GM12872 (cell line): ENCODE data around the gene PPP2R5C.

Source experiments
- TF ChIP-seq, protein P1 (sequence below): IDR thresholded peaks from 3 replicates; pipeline ENCODE4 v1.5.1; 2011; ENCODE audit warnings: low read depth, mild to moderate bottlenecking, low read length, moderate library complexity; ENCODE audit not compliant: insufficient read depth

The PPP2R5C gene

DNA sequence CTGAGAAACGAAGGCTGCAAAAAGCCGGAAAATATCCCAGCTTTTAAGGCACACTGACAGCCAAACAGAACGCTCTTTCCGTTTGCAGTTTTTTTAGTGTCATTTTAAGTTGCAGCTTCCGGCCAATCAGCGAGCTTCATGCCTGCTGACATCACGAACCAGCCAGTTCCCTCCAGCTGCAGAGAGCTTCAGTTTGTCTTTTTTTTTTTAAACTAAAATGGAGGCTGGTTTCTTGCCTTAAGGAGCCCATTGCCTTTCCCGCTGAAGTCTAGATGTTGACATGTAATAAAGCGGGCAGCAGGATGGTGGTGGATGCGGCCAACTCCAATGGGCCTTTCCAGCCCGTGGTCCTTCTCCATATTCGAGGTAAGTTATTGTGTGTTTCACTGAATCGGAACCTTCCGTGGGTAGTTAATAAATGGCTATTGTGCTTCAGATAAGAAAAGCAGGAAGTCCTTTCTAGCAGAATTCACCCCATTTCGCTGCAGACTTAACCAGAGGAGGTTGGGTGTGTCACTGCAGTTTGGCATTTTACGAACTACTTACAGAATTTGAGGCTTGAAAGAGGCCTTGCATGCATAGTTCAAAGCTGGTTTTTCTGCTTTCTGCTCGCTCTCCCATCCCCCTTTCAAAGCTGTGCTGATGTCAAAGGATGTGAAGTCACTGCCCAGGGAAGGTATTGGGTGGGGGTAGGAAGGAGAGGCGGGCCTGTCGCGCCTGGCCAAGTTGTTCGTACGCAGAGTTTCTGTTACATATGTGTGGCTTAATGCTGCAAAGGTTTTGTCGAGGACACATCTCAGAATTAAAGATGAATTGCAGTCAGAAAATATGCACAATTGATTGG, 48.4 kb downstream of the PPP2R5C start:
- TF ChIP-seq, protein P1, sequence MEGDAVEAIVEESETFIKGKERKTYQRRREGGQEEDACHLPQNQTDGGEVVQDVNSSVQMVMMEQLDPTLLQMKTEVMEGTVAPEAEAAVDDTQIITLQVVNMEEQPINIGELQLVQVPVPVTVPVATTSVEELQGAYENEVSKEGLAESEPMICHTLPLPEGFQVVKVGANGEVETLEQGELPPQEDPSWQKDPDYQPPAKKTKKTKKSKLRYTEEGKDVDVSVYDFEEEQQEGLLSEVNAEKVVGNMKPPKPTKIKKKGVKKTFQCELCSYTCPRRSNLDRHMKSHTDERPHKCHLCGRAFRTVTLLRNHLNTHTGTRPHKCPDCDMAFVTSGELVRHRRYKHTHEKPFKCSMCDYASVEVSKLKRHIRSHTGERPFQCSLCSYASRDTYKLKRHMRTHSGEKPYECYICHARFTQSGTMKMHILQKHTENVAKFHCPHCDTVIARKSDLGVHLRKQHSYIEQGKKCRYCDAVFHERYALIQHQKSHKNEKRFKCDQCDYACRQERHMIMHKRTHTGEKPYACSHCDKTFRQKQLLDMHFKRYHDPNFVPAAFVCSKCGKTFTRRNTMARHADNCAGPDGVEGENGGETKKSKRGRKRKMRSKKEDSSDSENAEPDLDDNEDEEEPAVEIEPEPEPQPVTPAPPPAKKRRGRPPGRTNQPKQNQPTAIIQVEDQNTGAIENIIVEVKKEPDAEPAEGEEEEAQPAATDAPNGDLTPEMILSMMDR = no peak

DNA sequence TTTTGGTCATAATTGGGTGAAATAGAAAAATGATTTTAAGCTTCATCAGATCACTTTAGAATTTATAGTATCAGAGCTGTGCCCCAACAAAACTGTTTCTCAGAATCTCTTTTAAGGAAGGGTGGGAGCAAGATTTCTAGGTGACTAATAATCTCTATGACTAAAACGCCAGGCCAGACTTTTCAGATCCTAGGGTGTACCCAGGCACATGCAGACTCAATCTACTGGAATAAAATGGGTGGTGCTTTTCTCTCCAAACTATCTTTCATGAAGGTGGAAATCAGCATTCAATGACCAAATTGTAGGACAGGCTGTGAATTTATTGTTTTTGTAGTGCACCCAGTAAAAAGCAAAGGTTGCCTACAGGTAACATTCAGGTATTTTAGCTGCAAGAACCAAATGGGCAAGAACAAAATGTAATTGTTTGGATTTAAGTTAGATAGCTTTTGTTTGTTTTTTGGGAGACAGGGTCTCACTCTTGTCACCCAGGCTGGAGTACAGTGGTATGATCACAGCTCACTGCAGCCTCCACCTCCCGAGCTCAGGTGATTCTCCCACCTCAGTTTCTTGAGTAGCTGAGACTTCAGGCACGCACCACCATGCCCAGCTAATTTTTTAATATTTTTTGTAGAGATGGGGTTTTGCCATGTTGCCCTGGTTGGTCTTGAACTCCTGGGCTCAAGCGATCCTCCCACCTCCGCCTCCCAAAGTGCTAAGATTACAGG, 49.5 kb downstream of the PPP2R5C start:
- TF ChIP-seq, protein P1 = no peak

DNA sequence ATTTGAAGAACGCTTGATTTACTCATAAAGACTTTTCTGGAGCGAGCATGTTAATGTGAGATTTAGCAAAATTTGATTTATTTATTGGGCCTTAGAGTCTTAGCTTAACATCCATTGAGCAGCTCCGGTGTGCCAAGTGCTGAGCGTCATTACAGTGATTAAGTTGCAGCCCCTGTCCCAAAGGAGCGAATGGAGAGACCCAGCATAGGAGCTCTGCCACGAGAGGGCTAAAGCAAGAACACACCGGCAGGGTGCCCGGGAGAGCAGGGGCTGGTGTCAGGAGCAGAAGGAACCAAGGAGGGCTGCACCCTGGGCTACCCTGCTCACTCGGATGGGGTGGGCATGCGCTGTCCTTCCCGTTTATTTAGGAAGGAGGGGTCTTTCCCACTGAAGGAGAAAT, 50.6 kb downstream of the PPP2R5C start:
- TF ChIP-seq, protein P1 = no peak

DNA sequence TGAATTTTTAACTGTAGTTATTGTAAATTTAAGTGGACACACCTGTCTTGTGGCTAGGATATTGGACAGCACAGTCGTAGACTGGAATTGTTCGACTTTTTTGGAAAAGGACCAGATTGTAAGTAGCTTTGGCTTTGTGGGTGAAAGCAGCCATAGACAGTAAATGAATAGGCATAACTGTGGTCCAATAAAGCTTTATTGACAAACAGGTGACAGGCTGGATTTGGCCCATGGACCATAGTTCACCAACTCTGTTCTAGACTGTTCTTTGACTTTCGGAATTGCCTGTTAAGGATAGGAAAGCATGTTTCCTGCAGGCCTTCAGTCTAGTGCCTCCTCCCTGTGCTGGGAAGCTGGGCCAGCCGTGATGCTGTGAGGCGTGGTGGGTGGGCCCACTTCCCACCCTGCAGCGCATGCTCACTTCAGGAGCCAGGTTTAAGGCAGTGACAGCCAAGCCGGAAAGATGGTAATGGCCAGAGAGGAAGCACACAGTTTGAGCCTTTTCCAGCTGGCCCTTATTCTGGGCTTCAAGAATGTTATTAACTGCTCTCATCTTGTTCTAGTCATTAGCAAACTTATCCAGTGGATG, 51.8 kb downstream of the PPP2R5C start:
- TF ChIP-seq, protein P1 = no peak

DNA sequence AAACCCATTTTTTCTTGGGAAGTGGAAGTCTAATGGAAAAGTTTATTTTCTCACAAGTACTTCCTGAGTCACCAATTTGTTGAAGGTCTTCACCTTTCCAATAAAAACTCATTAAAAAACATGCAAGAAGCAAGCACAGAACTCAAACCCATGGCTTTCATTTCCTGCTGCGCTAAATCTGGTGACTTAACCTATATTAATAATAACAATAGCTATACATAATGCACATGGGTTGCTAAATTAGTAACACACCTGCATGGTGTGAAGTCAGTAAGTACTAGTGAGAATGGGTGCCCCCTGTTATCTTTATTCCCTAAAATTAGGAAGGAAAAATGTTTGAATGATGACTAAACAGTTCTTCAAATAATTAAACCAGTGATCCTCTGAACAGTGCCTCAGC, 52.3 kb downstream of the PPP2R5C start:
- TF ChIP-seq, protein P1 = no peak

DNA sequence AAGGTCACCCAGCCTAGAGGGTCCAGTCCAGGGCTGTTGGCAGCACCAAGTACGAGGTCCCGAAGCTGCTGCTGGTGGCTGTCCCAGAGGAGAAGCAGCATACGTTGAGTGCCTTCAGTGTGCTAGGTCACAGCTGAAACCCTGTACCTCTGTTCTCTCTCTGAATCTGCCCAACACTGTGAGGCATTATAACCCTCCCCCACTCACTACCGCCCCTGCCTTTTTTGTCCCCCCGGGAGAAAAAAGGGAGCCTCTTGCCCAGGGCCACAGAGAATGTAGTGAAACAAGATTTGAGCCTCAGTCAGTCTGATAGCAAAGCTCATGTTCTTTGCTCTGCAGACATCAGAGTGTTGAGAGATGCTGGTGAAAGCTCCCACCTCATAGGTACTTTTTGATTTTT, 53.4 kb downstream of the PPP2R5C start:
- TF ChIP-seq, protein P1 = no peak

DNA sequence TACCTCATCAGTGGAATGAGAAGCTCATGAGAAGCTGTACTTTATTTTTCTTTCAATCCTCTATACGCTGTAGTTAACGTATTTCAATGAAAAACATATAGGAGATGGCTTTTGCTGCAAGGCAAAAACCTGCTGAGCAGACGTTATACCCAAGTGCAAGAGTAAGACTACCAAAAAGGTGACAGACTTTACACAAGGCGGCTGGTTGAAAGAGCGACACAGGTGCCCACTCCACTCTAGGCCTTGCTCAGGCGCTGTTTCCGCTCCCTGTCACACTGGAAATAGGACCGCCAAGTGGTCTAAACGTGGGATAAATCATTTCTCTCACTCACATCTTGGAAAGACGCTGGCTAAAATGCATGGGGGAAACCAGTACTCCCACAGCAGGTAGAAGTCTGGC, 54.5 kb downstream of the PPP2R5C start:
- TF ChIP-seq, protein P1 = no peak
